Sigmoid colon (tissue), 7 donors: ENCODE data around the gene ARG1. TPM values are rescaled to one million over a fixed set of nuclear protein-coding genes. Genes with fewer than 3 reads are reported as not detected.
"Not testable (repeated sequence)": the region's sequence is repeated elsewhere in the genome, so short reads cannot be mapped to it uniquely, and the experiment has no call there.

Experiments used
- DNase-seq: peaks from one replicate; pipeline ENCODE4 v3.0.0-alpha.2; 2019
- H3K27ac ChIP-seq, 4 donors: fragments of 200-600 bp; sonication (generic); one replicate each; pipeline ENCODE4 v1.5.1; 2016 to 2019; ENCODE audit warnings: mild to moderate bottlenecking in 1 of 4
- H3K27me3 ChIP-seq, 3 donors: fragments of 200-600 bp; sonication (generic); one replicate each; pipeline ENCODE4 v1.5.1; 2019; ENCODE audit warnings: mild to moderate bottlenecking in 1 of 3
- H3K36me3 ChIP-seq, 4 donors: fragments of 200-600 bp; sonication (generic); one replicate each; pipeline ENCODE4 v1.5.1; 2016 to 2019
- H3K4me1 ChIP-seq, 4 donors: fragments of 200-600 bp; sonication (generic); one replicate each; pipeline ENCODE4 v1.5.1; 2017 to 2019
- H3K4me3 ChIP-seq, 4 donors: fragments of 200-600 bp; sonication (generic); one replicate each; pipeline ENCODE4 v1.5.1; 2017 to 2019; ENCODE audit warnings: mild to moderate bottlenecking in 2 of 4, moderate library complexity in 1 of 4
- H3K9me3 ChIP-seq, 4 donors: fragments of 200-600 bp in 3 of 4; sonication (generic) in 3 of 4; one replicate each; pipeline versions ENCODE4 v1.5.1 to v1.6.1; 2013 to 2019
- EP300 ChIP-seq, 4 donors: sonication (generic); formaldehyde crosslinking; IDR thresholded peaks; one replicate each; pipeline ENCODE4 v1.6.1; 2017; ENCODE audit warnings: antibody characterized with exemption in 4 of 4
- POLR2A ChIP-seq, 2 donors: fragments of 450-650 bp; IDR thresholded peaks; one replicate each; pipeline ENCODE4 v1.6.1; 2016; ENCODE audit warnings: antibody characterized with exemption in 2 of 2, mild to moderate bottlenecking in 2 of 2, moderate library complexity in 2 of 2
- POLR2AphosphoS5 ChIP-seq, 4 donors: sonication (generic); formaldehyde crosslinking; IDR thresholded peaks; one replicate each; pipeline ENCODE4 v1.6.1; 2017; ENCODE audit warnings: antibody characterized with exemption in 4 of 4
- WGBS, 2 donors: extraction: QIAGEN DNeasy Blood & Tissue Kit; methylation state at CpG; one replicate each; pipeline ENCODE4 v1.1.7; 2013; 5-methylcytosine and 5-hydroxymethylcytosine counted together
- intact Hi-C: fragments of 100-400 bp; cut with DNase I; formaldehyde crosslinking; loops from one replicate; pipeline ENCODE4 v1.15.1; 2023
- polyA plus RNA-seq, 3 donors: library from polyadenylated mRNA; stranded (reverse); fragments of 200-250 nt; gene quantifications; one replicate each; pipeline ENCODE4 v1.2.3, GENCODE V29; 2013
- total RNA-seq, 4 donors: library from RNA; depleted of rRNA; stranded (reverse); fragments of >200 nt; gene quantifications; one replicate each; pipeline ENCODE4 v1.1.0, GENCODE V29; 2016
- TF ChIP-seq, protein P1 (sequence below), 4 experiments: fragments of 450-650 bp in 3 of 4; fragments of 200-600 bp in 1 of 4; IDR thresholded peaks; one replicate each; pipeline ENCODE4 v1.5.1; 2016 to 2019; ENCODE audit warnings: antibody characterized with exemption in 4 of 4, mild to moderate bottlenecking in 3 of 4, moderate library complexity in 2 of 4
- donor health status: healthy with polysubstance abuse.
- donor health status: Bipolar disorder and iron deficiency.
- donor health status: healthy.

The ARG1 gene
- total RNA-seq (under 1 TPM in 1 of 4 donors, not detected in 3; 0.27 TPM), polyA plus RNA-seq (1 to 10 TPM in 1 of 3 donors, under 1 TPM in 1, not detected in 1; 0.17 to 1.2 TPM)

DNA sequence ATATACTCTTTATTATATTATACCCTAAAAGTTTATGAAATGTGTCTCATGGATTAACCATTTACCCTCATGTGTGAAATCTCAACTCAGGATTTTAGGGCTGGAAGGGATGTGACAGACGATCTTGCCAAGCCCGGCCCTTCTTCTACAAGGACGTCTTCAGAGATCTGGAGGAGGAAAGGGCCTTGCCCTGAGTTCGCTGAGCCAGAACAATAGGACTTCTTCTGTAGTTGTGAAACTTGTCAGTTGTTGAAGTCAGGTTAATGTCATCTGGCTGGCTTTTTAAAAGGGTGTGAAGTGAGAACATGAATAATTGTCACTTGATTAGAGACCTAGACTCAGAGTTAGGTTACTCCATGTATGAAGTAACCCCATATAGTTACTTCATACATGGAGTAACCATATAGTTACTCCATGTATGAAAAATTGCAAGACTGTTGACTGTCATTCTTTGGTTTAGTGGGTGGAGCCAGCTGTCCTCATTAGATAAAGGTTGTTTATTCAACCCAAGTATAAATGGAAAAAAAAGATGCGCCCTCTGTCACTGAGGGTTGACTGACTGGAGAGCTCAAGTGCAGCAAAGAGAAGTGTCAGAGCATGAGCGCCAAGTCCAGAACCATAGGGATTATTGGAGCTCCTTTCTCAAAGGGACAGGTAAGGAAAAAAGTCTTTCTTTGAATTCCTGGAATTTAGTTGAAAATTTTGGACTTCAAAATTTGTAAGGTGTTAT lies at the start of gene ARG1:
ARG1 (plus strand) TSS at position 541 of the 730 bp plus-strand sequence; CDS start at position 598, 57 bp downstream.
- no peaks in the 10 kb centered on the region for H3K4me1 ChIP-seq
- no peaks in the 10 kb centered on the region for H3K27me3 ChIP-seq
- intact Hi-C loops, result no loop called here
- peaks cover 0 to 19% (median 2%) of the 10 kb centered on the region in 4 donors for H3K36me3 ChIP-seq
- no peak for DNase-seq
- H3K27ac ChIP-seq, result no peak within 1 kb of the TSS
- H3K9me3 ChIP-seq, result no peaks in the 10 kb centered on the region
- no peak within 1 kb of the TSS for H3K4me3 ChIP-seq
- TF ChIP-seq POLR2AphosphoS5 (IDR thresholded peaks at IDR 0.05) (no peak), EP300 (IDR thresholded peaks at IDR 0.05) (no peak), POLR2A (IDR thresholded peaks at IDR 0.05) (no peak)
- TF ChIP-seq, protein P1, sequence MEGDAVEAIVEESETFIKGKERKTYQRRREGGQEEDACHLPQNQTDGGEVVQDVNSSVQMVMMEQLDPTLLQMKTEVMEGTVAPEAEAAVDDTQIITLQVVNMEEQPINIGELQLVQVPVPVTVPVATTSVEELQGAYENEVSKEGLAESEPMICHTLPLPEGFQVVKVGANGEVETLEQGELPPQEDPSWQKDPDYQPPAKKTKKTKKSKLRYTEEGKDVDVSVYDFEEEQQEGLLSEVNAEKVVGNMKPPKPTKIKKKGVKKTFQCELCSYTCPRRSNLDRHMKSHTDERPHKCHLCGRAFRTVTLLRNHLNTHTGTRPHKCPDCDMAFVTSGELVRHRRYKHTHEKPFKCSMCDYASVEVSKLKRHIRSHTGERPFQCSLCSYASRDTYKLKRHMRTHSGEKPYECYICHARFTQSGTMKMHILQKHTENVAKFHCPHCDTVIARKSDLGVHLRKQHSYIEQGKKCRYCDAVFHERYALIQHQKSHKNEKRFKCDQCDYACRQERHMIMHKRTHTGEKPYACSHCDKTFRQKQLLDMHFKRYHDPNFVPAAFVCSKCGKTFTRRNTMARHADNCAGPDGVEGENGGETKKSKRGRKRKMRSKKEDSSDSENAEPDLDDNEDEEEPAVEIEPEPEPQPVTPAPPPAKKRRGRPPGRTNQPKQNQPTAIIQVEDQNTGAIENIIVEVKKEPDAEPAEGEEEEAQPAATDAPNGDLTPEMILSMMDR (IDR thresholded peaks at IDR 0.05), result no peak
- WGBS, 2 donors, result 92 to 94% methylated on average over 6 of the region's 6 CpGs

DNA sequence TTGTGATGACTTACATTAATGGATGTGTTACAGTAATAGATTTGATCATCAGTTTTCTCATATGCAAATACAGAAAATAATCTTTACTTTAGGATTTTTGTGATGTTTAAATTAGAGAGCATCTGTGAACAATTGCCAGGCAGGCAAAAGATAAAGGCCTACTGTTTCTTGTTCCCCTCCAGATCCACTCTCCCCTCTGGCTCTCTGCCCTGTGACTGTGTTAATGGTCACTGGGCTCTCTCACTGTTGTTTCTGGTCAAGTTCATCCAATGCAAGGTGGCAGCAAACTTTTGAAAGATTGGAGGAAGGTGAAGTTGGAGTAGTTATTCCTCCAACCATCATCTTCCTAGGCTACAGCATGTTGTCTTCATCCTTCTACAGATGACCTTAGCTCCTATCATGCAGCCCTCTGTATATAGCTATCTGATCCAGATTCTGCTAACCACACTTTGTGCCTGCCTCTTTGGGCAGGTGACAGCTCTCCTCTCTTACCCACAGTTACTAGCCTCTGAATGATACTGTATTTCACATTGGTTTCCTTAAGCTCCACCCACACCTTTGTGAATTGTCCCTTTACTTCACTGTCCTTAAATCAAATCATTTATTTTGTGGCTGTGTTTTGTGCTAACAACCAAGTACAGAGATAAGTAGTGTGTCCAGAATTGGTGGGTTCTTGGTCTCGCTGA lies 48.9 kb upstream of the ARG1 start:
- 94 to 97% methylated on average over 1 of the region's 1 CpG for WGBS, 2 donors
- intact Hi-C loops, result no loop called here

DNA sequence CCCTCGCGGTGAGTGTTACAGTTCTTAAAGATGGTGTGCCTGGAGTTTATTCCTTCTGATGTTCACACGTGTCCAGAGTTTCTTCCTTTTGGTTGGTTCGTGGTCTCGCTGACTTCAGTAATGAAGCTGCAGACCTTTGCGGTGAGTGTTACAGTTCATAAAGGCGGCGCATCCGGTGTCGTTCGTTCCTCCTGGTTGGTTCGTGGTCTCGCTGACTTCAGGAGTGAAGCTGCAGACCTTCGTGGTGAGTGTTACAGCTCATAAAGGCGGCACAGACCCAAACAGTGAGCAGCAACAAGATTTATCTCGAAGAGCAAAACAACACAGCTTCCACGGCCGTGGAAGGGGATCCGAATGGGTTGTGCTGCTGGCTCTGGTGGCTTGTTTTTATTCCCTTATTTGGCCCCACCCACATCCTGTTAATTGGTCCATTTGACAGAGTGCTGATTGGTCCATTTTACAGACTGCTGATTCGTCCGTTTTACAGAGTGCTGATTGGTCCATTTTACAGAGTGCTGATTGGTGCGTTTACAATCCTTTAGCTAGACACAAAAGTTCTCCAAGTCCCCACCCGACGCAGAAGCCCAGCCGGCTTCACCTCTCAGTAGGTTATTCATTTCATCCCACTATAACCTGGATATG lies 48.2 kb upstream of the ARG1 start:
- Histone ChIP-seq H3K4me3 (no peak overlapping the region), H3K27me3 (no peaks in the 10 kb centered on the region), H3K9me3 (no peaks in the 10 kb centered on the region), H3K27ac (no peak overlapping the region), H3K4me1 (no peaks in the 10 kb centered on the region), H3K36me3 (no peaks in the 10 kb centered on the region)
- no peak for DNase-seq
- TF ChIP-seq, protein P1 (IDR thresholded peaks at IDR 0.05), result no peak
- TF ChIP-seq POLR2AphosphoS5 (IDR thresholded peaks at IDR 0.05) (no peak), EP300 (IDR thresholded peaks at IDR 0.05) (no peak), POLR2A (IDR thresholded peaks at IDR 0.05) (no peak)
- WGBS, 2 donors, result 92 to 96% methylated on average over 25 of the region's 25 CpGs
- intact Hi-C loops, result no loop called here

More for the DNA sequence above, 48.9 kb upstream of the ARG1 start:
- TF ChIP-seq POLR2A (IDR thresholded peaks at IDR 0.05) (no peak), EP300 (IDR thresholded peaks at IDR 0.05) (no peak), POLR2AphosphoS5 (IDR thresholded peaks at IDR 0.05) (no peak)
- TF ChIP-seq, protein P1 (IDR thresholded peaks at IDR 0.05), result no peak
- Histone ChIP-seq H3K9me3 (peaks cover 0 to 1% (median 0%) of the 10 kb centered on the region in 4 donors), H3K27ac (no peak overlapping the region), H3K4me3 (no peak overlapping the region), H3K27me3 (no peaks in the 10 kb centered on the region), H3K36me3 (no peaks in the 10 kb centered on the region), H3K4me1 (no peaks in the 10 kb centered on the region)
- no peak for DNase-seq

DNA sequence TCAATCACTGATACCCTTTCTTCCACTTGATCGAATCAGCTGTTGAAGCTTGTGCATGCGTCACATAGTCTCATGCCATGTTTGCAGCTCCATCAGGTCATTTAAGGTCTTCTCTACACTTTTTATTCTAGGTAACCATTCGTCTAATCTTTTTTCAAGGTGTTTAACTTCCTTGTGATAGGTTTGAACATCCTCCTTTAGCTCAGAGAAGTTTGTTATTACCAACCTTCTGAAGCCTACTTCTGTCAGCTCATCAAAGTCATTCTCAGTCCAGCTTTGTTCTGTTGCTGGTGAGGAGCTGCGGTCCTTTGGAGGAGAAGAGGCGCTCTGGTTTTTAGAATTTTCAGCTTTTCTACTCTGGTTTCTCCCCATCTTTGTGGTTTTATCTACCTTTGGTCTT lies 42.1 kb upstream of the ARG1 start:
- not testable (repeated sequence) for H3K36me3 ChIP-seq, DNase-seq, H3K4me1 ChIP-seq, H3K9me3 ChIP-seq, H3K27ac ChIP-seq, H3K4me3 ChIP-seq, H3K27me3 ChIP-seq
- intact Hi-C loops, result loop anchor here (10.0 kb wide), 1 partner anchor 346 kb away; no protein-coding TSS in a partner anchor
- 69 to 91% methylated on average over 5 of the region's 5 CpGs for WGBS, 2 donors

DNA sequence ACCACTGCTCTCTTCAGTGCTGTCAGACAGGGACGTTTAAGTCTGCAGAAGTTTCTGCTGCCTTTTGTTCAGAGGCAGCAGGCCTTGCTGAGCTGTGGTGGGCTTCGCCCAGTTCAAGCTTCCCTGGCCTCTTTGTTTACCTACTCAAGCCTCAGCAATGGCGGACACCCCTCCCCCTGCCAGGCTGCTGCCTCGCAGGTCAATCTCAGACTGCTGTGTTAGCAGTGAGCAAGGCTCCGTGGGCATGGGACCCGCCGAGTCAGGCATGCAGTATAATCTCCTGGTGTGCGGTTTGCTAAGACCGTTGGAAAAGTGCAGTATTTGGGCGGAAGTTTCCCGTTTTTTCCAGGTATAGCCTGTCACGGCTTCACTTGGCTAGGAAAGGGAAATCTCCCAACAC lies 41.3 kb upstream of the ARG1 start:
- intact Hi-C loops, result loop anchor here (10.0 kb wide), 1 partner anchor 347 kb away; no protein-coding TSS in a partner anchor
- WGBS, 2 donors, result 80 to 94% methylated on average over 12 of the region's 12 CpGs
- not testable (repeated sequence) for H3K27ac ChIP-seq, H3K4me1 ChIP-seq, H3K9me3 ChIP-seq, H3K27me3 ChIP-seq, DNase-seq, H3K4me3 ChIP-seq, H3K36me3 ChIP-seq
